ENCODE measurements around the gene LMO2.

LMO2 gene

GRCh38 chr11:33891714-33892327, at the start of gene LMO2:
Gene LMO2 (minus strand): TSS chr11:33892076. CDS start chr11:33869716, 22,360 bp downstream.
- no peak for DNase-seq (ENCODE audit: extremely low read depth, low read depth)

DNA sequence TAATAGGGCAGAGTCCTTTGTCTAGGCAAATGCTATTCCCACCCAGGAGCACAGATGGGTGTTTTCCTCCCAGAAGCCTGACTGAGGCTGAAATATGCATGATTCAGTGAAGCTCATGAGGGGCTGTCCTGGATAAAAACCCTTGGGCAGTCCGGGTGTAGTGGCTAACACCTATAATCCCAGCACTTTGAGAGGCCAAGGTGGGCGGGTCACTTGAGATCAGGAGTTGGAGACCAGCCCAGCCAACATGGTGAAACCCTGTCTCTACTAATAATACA, 48.6 kb upstream of the LMO2 start:
- TF ChIP-seq, protein P1, sequence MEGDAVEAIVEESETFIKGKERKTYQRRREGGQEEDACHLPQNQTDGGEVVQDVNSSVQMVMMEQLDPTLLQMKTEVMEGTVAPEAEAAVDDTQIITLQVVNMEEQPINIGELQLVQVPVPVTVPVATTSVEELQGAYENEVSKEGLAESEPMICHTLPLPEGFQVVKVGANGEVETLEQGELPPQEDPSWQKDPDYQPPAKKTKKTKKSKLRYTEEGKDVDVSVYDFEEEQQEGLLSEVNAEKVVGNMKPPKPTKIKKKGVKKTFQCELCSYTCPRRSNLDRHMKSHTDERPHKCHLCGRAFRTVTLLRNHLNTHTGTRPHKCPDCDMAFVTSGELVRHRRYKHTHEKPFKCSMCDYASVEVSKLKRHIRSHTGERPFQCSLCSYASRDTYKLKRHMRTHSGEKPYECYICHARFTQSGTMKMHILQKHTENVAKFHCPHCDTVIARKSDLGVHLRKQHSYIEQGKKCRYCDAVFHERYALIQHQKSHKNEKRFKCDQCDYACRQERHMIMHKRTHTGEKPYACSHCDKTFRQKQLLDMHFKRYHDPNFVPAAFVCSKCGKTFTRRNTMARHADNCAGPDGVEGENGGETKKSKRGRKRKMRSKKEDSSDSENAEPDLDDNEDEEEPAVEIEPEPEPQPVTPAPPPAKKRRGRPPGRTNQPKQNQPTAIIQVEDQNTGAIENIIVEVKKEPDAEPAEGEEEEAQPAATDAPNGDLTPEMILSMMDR (IDR thresholded peaks at IDR 0.05; ENCODE audit: low read depth, low read length, missing control alignments), result no peak
- no peak for DNase-seq (ENCODE audit: extremely low read depth, low read depth)
- H3K4me3 ChIP-seq (replicated peaks; ENCODE audit: low read depth, low read length), result no peak overlapping the region

More at GRCh38 chr11:33891714-33892327, at the start of gene LMO2:
- H3K4me3 ChIP-seq (replicated peaks; ENCODE audit: low read depth, low read length), result no peak within 1 kb of the TSS
- TF ChIP-seq, protein P1 (IDR thresholded peaks at IDR 0.05; ENCODE audit: low read depth, low read length, missing control alignments), result no peak

DNA sequence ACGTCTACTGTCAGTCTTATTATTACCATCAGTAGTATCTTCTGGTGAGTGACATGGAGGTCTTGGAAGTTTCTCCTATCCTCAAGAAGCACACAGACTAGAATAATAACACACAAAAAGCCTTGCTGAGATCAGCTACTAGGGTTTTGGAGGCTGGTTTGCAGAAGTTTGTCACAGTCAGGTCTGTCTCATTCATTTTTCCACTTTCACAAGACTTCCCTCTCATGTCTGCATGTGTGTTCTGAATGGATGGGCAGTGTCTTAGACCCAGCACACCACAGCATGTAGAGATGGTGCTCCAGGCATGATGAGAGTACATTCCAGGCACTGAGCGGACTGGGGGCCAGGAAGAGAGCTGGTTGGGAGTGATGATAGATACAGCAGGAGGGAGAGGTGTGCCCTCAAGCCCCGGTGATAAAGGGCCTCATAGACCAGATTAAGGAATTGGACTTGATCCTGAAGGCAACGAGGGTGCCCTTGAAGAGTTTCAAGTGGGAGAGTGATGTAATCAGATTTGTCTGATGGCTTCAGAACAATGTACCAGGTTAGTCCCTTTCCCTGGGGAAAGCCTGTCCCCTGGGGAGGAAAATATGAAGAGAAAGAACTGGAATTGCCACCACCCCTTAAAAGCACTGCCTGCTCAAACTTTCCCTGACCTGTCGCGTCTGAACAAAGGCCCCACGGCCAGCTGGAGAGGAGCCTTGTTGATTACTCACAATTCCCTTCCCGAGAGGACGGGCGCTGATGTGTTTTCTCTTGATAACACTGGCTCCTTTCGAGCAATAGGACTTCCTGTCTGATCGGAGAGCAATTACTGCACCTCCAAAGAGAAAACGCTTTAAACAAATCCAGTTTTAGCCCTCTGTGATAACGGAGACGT, 45.1 kb upstream of the LMO2 start:
- TF ChIP-seq, protein P1 (IDR thresholded peaks at IDR 0.05; ENCODE audit: low read depth, low read length, missing control alignments), result no peak
- DNase-seq (ENCODE audit: extremely low read depth, low read depth), result no peak

DNA sequence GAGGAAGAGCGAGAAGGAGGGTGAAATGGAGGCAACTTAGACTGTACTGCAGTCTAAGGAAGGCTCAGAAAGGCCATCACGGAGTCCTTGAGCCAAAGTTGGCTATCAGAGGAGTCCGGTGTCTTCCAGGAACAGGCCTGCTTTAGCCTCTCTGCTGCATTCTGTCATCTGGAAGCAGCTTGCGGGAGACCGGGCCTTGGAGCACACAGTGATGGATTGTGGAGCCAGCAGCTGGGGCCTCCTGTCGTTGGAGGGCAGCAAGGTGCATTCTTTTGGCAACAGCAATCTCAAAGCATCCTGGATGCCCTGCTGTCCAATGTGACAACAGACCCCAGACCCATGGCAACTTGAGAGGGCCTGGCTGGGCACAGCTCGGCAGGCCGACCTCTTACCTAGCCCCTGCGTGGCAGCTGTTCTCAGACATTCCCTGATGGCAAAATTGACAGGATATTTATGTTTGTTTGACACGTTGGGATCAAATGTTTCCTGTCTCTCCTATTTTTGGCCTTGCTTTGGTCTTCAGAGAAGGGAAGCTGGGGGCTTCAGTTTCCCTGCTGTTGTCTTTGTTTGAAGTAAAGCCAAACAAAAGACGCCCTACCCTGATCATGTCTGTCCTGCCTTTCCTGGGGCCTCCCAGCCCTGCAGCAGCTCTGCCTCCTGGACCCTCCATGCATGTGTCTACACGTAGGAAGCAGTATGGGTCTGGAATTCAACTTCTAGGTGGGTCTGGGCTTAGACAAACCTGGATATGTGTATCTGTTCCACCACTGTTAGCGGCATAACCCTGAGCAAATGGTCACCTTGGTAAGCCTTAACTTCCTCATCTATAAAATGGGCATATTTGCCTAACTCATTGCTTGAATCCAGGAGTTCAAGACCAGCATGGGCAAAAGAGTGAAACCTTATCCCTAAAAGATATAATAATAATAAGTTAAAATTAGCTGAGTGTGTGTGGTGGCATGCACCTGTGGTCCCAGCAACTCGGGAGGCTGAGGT, 43.9 kb upstream of the LMO2 start:
- TF ChIP-seq, protein P1 (IDR thresholded peaks at IDR 0.05; ENCODE audit: low read depth, low read length, missing control alignments), result no peak

More for the DNA sequence above, 45.1 kb upstream of the LMO2 start:
- H3K4me3 ChIP-seq (replicated peaks; ENCODE audit: low read depth, low read length), result no peak overlapping the region

GRCh38 chr11:33935005-33935404, 43.1 kb upstream of the LMO2 start:
- TF ChIP-seq, protein P1 (IDR thresholded peaks at IDR 0.05; ENCODE audit: low read depth, low read length, missing control alignments), result no peak
- no peak overlapping the region for H3K4me3 ChIP-seq (replicated peaks; ENCODE audit: low read depth, low read length)
- DNase-seq (ENCODE audit: extremely low read depth, low read depth), result no peak

More for the DNA sequence above, 43.9 kb upstream of the LMO2 start:
- no peak for DNase-seq (ENCODE audit: extremely low read depth, low read depth)
- no peak overlapping the region for H3K4me3 ChIP-seq (replicated peaks; ENCODE audit: low read depth, low read length)

DNA sequence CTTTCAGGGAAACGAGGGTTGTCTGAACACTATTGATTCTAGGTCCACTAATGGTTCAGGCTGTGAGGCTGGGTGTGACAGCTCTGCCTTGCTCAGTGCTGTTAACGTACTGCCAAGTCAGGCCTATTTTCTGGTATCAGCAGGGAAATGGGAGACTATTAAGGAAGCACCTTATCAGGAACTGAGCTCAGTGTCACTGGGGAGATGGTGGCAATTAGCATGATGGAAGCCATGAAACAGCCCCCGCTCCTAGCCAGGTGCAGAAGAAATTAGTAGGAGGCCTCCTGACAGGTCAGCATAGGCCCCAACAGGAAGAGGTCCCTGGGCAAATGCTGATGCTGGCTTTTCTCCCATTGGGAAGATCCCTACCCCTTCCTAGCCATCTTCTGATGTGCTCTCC, 42.6 kb upstream of the LMO2 start:
- DNase-seq (ENCODE audit: extremely low read depth, low read depth), result no peak
- TF ChIP-seq, protein P1 (IDR thresholded peaks at IDR 0.05; ENCODE audit: low read depth, low read length, missing control alignments), result no peak
- no peak overlapping the region for H3K4me3 ChIP-seq (replicated peaks; ENCODE audit: low read depth, low read length)

Data from HFF-Myc (cell line).